Colonic mucosa (tissue), 4 donors: Measurements from ENCODE around the gene RAB6A. TPM values are rescaled to one million over a fixed set of nuclear protein-coding genes. Genes with fewer than 3 reads are reported as not detected.
A peak's percentile ranks its signal among the peaks of the same experiment; 100 is the strongest.

Experiments used
- DNase-seq: peaks from one replicate; pipeline ENCODE4 v3.0.0-alpha.2; 2020
- H3K27ac ChIP-seq: fragments of 200-600 bp; one replicate; pipeline ENCODE4 v1.8.0; 2021
- H3K27me3 ChIP-seq: fragments of 200-600 bp; one replicate; pipeline ENCODE4 v1.8.0; 2021
- H3K36me3 ChIP-seq: fragments of 200-600 bp; one replicate; pipeline ENCODE4 v1.8.0; 2021
- H3K4me1 ChIP-seq: fragments of 200-600 bp; one replicate; pipeline ENCODE4 v1.8.0; 2021; ENCODE audit warnings: mild to moderate bottlenecking
- H3K4me3 ChIP-seq: fragments of 200-600 bp; one replicate; pipeline ENCODE4 v1.8.0; 2021
- H3K9ac ChIP-seq, 2 donors: one replicate each; pipeline ENCODE4 v1.7.0; 2013; ENCODE audit warnings: control low read depth in 2 of 2, low read depth in 2 of 2, low read length in 2 of 2
- H3K9me3 ChIP-seq: fragments of 200-600 bp; one replicate; pipeline ENCODE4 v1.8.0; 2021
- CTCF ChIP-seq: fragments of 200-600 bp; IDR thresholded peaks from one replicate; pipeline ENCODE4 v1.8.0; 2022; ENCODE audit warnings: antibody characterized with exemption, mild to moderate bottlenecking
- intact Hi-C: fragments of 100-400 bp; cut with DNase I; formaldehyde crosslinking; loops from one replicate; pipeline ENCODE4 v1.14.1; 2022
- total RNA-seq, 2 donors: library from RNA; stranded (reverse); fragmentation: NEBNext Ultra II Directional in 1 of 2; extraction: Animal tissue kit (Norgen Biotek cat#: 25700) in 1 of 2; gene quantifications; one replicate each; pipeline ENCODE4 v1.2.1, GENCODE V29; 2021
- donor health status: healthy.
- donor health status: DM: no; HTN: no; CAD: no.
- donor health status: DM: no; HTN: no; CAD: no.

Gene RAB6A
- 100 to 1,000 TPM; 160 to 198 TPM for total RNA-seq

- DNase-seq, result peak; percentile 100
- no peaks in the 10 kb centered on the region for H3K36me3 ChIP-seq
- peaks cover 8% of the 10 kb centered on the region for H3K4me1 ChIP-seq
- no peaks in the 10 kb centered on the region for H3K27me3 ChIP-seq
- H3K4me3 ChIP-seq, result peak within 1 kb of the TSS; percentile 74
- intact Hi-C loops, result no loop called here
- H3K9ac ChIP-seq, result peak within 1 kb of the TSS; percentile 91 to 93
- no peaks in the 10 kb centered on the region for H3K9me3 ChIP-seq
- peak; percentile 14 for TF ChIP-seq CTCF
- H3K27ac ChIP-seq, result peak within 1 kb of the TSS; percentile 95
Measured at GRCh38 chr11:73760679-73761402, at the start of gene RAB6A. Gene RAB6A, minus strand, starts transcription at chr11:73761074. Its CDS starts 439 bp downstream, at chr11:73760635.

GRCh38 chr11:73810637-73811036 lies 49.8 kb upstream of the RAB6A start:
- H3K9me3 ChIP-seq, result no peaks in the 10 kb centered on the region
- H3K27ac ChIP-seq, result no peak overlapping the region
- no peak for TF ChIP-seq CTCF
- intact Hi-C loops, result no loop called here
- DNase-seq, result no peak
- H3K4me1 ChIP-seq, result no peaks in the 10 kb centered on the region
- no peaks in the 10 kb centered on the region for H3K36me3 ChIP-seq
- no peak overlapping the region for H3K9ac ChIP-seq
- H3K4me3 ChIP-seq, result no peak overlapping the region
- H3K27me3 ChIP-seq, result no peaks in the 10 kb centered on the region

GRCh38 chr11:73808052-73808451 lies 47.2 kb upstream of the RAB6A start:
- TF ChIP-seq CTCF, result no peak
- H3K4me3 ChIP-seq, result no peak overlapping the region
- DNase-seq, result no peak
- H3K27ac ChIP-seq, result no peak overlapping the region
- H3K36me3 ChIP-seq, result no peaks in the 10 kb centered on the region
- intact Hi-C loops, result no loop called here
- H3K27me3 ChIP-seq, result no peaks in the 10 kb centered on the region
- H3K4me1 ChIP-seq, result no peaks in the 10 kb centered on the region
- no peak overlapping the region for H3K9ac ChIP-seq
- no peaks in the 10 kb centered on the region for H3K9me3 ChIP-seq

GRCh38 chr11:73804712-73805111 lies 43.8 kb upstream of the RAB6A start:
- no peak for DNase-seq
- H3K36me3 ChIP-seq, result no peaks in the 10 kb centered on the region
- no peak overlapping the region for H3K9ac ChIP-seq
- no peak overlapping the region for H3K27ac ChIP-seq
- intact Hi-C loops, result no loop called here
- no peak for TF ChIP-seq CTCF
- H3K9me3 ChIP-seq, result no peaks in the 10 kb centered on the region
- H3K4me1 ChIP-seq, result no peaks in the 10 kb centered on the region
- no peak overlapping the region for H3K4me3 ChIP-seq
- no peaks in the 10 kb centered on the region for H3K27me3 ChIP-seq

GRCh38 chr11:73801136-73801535 lies 40.3 kb upstream of the RAB6A start:
- H3K36me3 ChIP-seq, result no peaks in the 10 kb centered on the region
- no peak for DNase-seq
- intact Hi-C loops, result no loop called here
- H3K27ac ChIP-seq, result no peak overlapping the region
- H3K9me3 ChIP-seq, result no peaks in the 10 kb centered on the region
- H3K9ac ChIP-seq, result no peak overlapping the region
- H3K27me3 ChIP-seq, result no peaks in the 10 kb centered on the region
- no peak for TF ChIP-seq CTCF
- H3K4me1 ChIP-seq, result no peaks in the 10 kb centered on the region
- H3K4me3 ChIP-seq, result no peak overlapping the region
